IMR-90 (cell line): ENCODE measurements around the gene CNTRL. TPM values are rescaled to one million over a fixed set of nuclear protein-coding genes. Genes with fewer than 3 reads are reported as not detected.
A peak's percentile ranks its signal among the peaks of the same experiment; 100 is the strongest.

Experiments
- ATAC-seq: fragments of 200-7000 bp; cut with Tn5 transposase; 2 replicates; pipeline ENCODE4 v1.9.1; 2020; ENCODE audit warnings: low read depth, mild to moderate bottlenecking, moderate library complexity
- BruUV-seq: library from RNA; stranded (reverse); fragments of 400-500 nt; replicated peaks from 2 replicates; lab custom pipeline; 2021; lab: Mats Ljungman, UMichigan
- CTCF ChIA-PET: fragments of 300-600 bp; formaldehyde crosslinking; extraction: SDS; loops from one replicate; lab custom pipeline; 2021; ENCODE audit warnings: antibody characterized with exemption; lab: Yijun Ruan, JAX
- POLR2A ChIA-PET: fragments of 300-600 bp; sonication (Branson Sonifier 250); formaldehyde crosslinking; loops from one replicate; lab custom pipeline; 2022; ENCODE audit warnings: antibody characterized with exemption; ENCODE audit not compliant: unreplicated experiment; lab: Charles Lee
- DNase-seq: peaks from one replicate; pipeline ENCODE4 v3.0.0; 2013
- H2AFZ ChIP-seq: replicated peaks from 2 replicates; pipeline ENCODE3; 2013; ENCODE audit warnings: low read length, mild to moderate bottlenecking; ENCODE audit not compliant: poor library complexity
- H2AK5ac ChIP-seq: 2 replicates; pipeline ENCODE4 v1.6.1; 2013; ENCODE audit warnings: low read depth, low read length, inconsistent platforms
- H2AK9ac ChIP-seq: replicated peaks from 2 replicates; pipeline ENCODE3; 2013; ENCODE audit warnings: mild to moderate bottlenecking, low read depth, low read length, moderate library complexity; ENCODE audit not compliant: poor library complexity
- H2BK120ac ChIP-seq: 2 replicates; pipeline ENCODE4 v1.6.1; 2013; ENCODE audit warnings: low read depth, low read length, inconsistent platforms
- H2BK15ac ChIP-seq: 3 replicates; pipeline ENCODE4 v1.6.1; 2013; ENCODE audit warnings: low read depth, low read length, inconsistent platforms
- H2BK20ac ChIP-seq: 2 replicates; pipeline ENCODE4 v1.6.1; 2013; ENCODE audit warnings: low read depth, mild to moderate bottlenecking, inconsistent platforms, low read length, moderate library complexity
- H2BK5ac ChIP-seq: 2 replicates; pipeline ENCODE4 v1.6.1; 2013; ENCODE audit warnings: mild to moderate bottlenecking, low read depth, low read length, inconsistent platforms; ENCODE audit not compliant: poor library complexity, severe bottlenecking
- H3K14ac ChIP-seq: replicated peaks from 2 replicates; pipeline ENCODE4 v1.6.1; 2013; ENCODE audit warnings: low read depth, low read length, inconsistent platforms
- H3K18ac ChIP-seq: 2 replicates; pipeline ENCODE4 v1.6.1; 2013; ENCODE audit warnings: low read depth, low read length, control low read depth
- H3K23ac ChIP-seq: 2 replicates; pipeline ENCODE4 v1.6.1; 2013; ENCODE audit warnings: low read depth, low read length, inconsistent platforms
- H3K27ac ChIP-seq: 2 replicates; pipeline ENCODE4 v1.5.1; 2013; ENCODE audit warnings: mild to moderate bottlenecking, control low read depth, low read length; ENCODE audit not compliant: insufficient read depth
- H3K27me3 ChIP-seq: 2 replicates; pipeline ENCODE4 v1.6.1; 2013; ENCODE audit warnings: low read length; ENCODE audit not compliant: control insufficient read depth, insufficient read depth
- H3K36me3 ChIP-seq: 2 replicates; pipeline ENCODE4 v1.6.1; 2013; ENCODE audit warnings: low read length, mixed read lengths; ENCODE audit not compliant: control insufficient read depth, insufficient read depth
- H3K4ac ChIP-seq: 2 replicates; pipeline ENCODE4 v1.6.1; 2013; ENCODE audit warnings: low read depth, low read length, inconsistent platforms
- H3K4me1 ChIP-seq: 2 replicates; pipeline ENCODE4 v1.6.1; 2013; ENCODE audit warnings: low read length, mixed read lengths; ENCODE audit not compliant: control insufficient read depth, insufficient read depth
- H3K4me2 ChIP-seq: 2 replicates; pipeline ENCODE4 v1.6.1; 2013; ENCODE audit warnings: low read depth, mild to moderate bottlenecking, control low read depth, low read length, moderate library complexity
- H3K4me3 ChIP-seq: 2 replicates; pipeline ENCODE4 v1.5.1; 2013; ENCODE audit warnings: low read depth, mild to moderate bottlenecking, control low read depth, low read length, moderate library complexity; ENCODE audit not compliant: insufficient read depth
- H3K56ac ChIP-seq: 2 replicates; pipeline ENCODE4 v1.6.1; 2013; ENCODE audit warnings: low read length, inconsistent platforms; ENCODE audit not compliant: insufficient read depth; ENCODE audit errors: extremely low read depth
- H3K79me1 ChIP-seq, 2 experiments: 2 replicates each; pipeline ENCODE4 v1.6.1; 2013; ENCODE audit warnings: low read length in 2 of 2, inconsistent platforms in 1 of 2, low read depth in 1 of 2
- H3K9ac ChIP-seq: 2 replicates; pipeline ENCODE4 v1.6.1; 2013; ENCODE audit warnings: low read depth, low read length, control low read depth
- H3K9me1 ChIP-seq: 2 replicates; pipeline ENCODE4 v1.6.1; 2013; ENCODE audit warnings: low read length, inconsistent platforms; ENCODE audit not compliant: insufficient read depth
- H3K9me3 ChIP-seq: 2 replicates; pipeline ENCODE4 v1.6.1; 2013; ENCODE audit warnings: low read length; ENCODE audit not compliant: control insufficient read depth, insufficient read depth
- H4K20me1 ChIP-seq: 2 replicates; pipeline ENCODE4 v1.6.1; 2013; ENCODE audit warnings: low read length, inconsistent platforms; ENCODE audit not compliant: insufficient read depth
- H4K5ac ChIP-seq: 2 replicates; pipeline ENCODE4 v1.6.1; 2013; ENCODE audit warnings: mild to moderate bottlenecking, low read depth, low read length, control low read depth
- H4K8ac ChIP-seq, 2 experiments: 2 replicates each; pipeline ENCODE4 v1.6.1; 2013; ENCODE audit warnings: low read depth in 2 of 2, low read length in 2 of 2, control low read depth in 1 of 2, inconsistent platforms in 1 of 2
- H4K91ac ChIP-seq: 2 replicates; pipeline ENCODE4 v1.6.1; 2013; ENCODE audit warnings: low read depth, low read length, inconsistent platforms; ENCODE audit not compliant: insufficient read depth
- CHD1 ChIP-seq: IDR thresholded peaks from 2 replicates; pipeline ENCODE4 v1.6.1; 2012; ENCODE audit warnings: low read depth, low read length, improper control_type of control experiment
- CTCF ChIP-seq: conservative IDR thresholded peaks from 2 replicates; pipeline ENCODE4 v1.5.1; 2012; ENCODE audit warnings: mild to moderate bottlenecking, low read depth, low read length, improper control_type of control experiment
- RAD21 ChIP-seq: IDR thresholded peaks from 2 replicates; pipeline ENCODE4 v1.6.1; 2012; ENCODE audit warnings: low read length, improper control_type of control experiment
- WGBS, 2 experiments: methylation state at CpG; one replicate each; pipeline versions ENCODE4 v1.1.5 to v1.1.7; 2013; ENCODE audit warnings: missing lambda C conversion rate in 2 of 2; ENCODE audit not compliant: insufficient read length in 1 of 2; ENCODE audit errors: extremely low coverage in 2 of 2; 5-methylcytosine and 5-hydroxymethylcytosine counted together
- dilution Hi-C: fragments of 300-500 bp; cut with HindIII; formaldehyde crosslinking; loops from one replicate; pipeline ENCODE4 v1.14.3; 2018; ENCODE audit warnings: low sequenced_read_pairs; ENCODE audit not compliant: unreplicated experiment
- in situ Hi-C: fragments of 300-500 bp; cut with MboI; formaldehyde crosslinking; loops from 3 replicates; pipeline ENCODE4 v1.14.3; 2019; ENCODE audit warnings: low sequenced_read_pairs, inconsistent platforms, mixed read lengths
- intact Hi-C: fragments of 100-400 bp; cut with micrococcal nuclease; formaldehyde crosslinking; loops from 2 replicates; pipeline ENCODE4 v1.10.0; 2022
- polyA plus RNA-seq, 3 experiments: library from polyadenylated mRNA; depleted of rRNA; stranded (reverse); fragments of >200 nt; gene quantifications; 2 replicates each; pipeline ENCODE4 v1.2.3, GENCODE V29; 2012; ENCODE audit warnings: low replicate concordance in 1 of 3
- total RNA-seq: library from RNA; depleted of rRNA; stranded (reverse); fragments of >200 nt; gene quantifications from 2 replicates; pipeline ENCODE4 v1.2.3, GENCODE V29; 2012

The CNTRL gene
- total and polyA plus RNA-seq, 2 of the 4 experiments (the other 2 are of a cell fraction), result 4.5 to 7.3 TPM

GRCh38 chr9:121055642-121056143 lies 19.1 kb upstream of the CNTRL start:
- ChIA-PET POLR2A (no interaction called here), CTCF (interaction anchor here (0.6 to 1.0 kb wide), 5 partner anchors 39 to 82 kb away, joined by 3 to 7 read pairs (median 3); no protein-coding TSS in a partner anchor)
- no TSS peak for BruUV-seq
- no peaks in the 10 kb centered on the region for H3K27me3 ChIP-seq
- no peak overlapping the region for H3K14ac ChIP-seq
- no peaks in the 10 kb centered on the region for H3K36me3 ChIP-seq
- no peak overlapping the region for H3K9ac ChIP-seq
- no peak overlapping the region for H3K4me3 ChIP-seq
- no peak overlapping the region for H3K18ac ChIP-seq
- H3K4me1 ChIP-seq, result peaks cover 1% of the 10 kb centered on the region; the same call in 1 of the 2 replicates
- H2AFZ ChIP-seq, result no peak overlapping the region
- H3K4me2 ChIP-seq, result no peak overlapping the region
- no peak overlapping the region for H3K27ac ChIP-seq
- H3K4ac ChIP-seq, result no peak overlapping the region
- H4K91ac ChIP-seq, result no peak overlapping the region
- 0 out of 2 replicates have a peak, but pooled peaks have one; percentile 12 for TF ChIP-seq RAD21
- TF ChIP-seq CHD1, result no peak
- peak; percentile 15; the same call in 1 of the 2 replicates for TF ChIP-seq CTCF
- no peak overlapping the region for H2BK120ac ChIP-seq
- no peak overlapping the region for H2BK15ac ChIP-seq
- peak overlapping the region; percentile 52 for H2AK9ac ChIP-seq
- no peak overlapping the region for H2BK20ac ChIP-seq
- no peak overlapping the region for H3K56ac ChIP-seq
- H3K23ac ChIP-seq, result no peak overlapping the region
- WGBS, 2 experiments, result 75% methylated on average over 2 of the region's 2 CpGs; no CpG with 5 or more reads in 1 of the 2 experiments
- H3K9me3 ChIP-seq, result no peaks in the 10 kb centered on the region
- H3K9me1 ChIP-seq, result no peaks in the 10 kb centered on the region
- in situ Hi-C loops, result loop anchor here (25.0 kb wide), 1 partner anchor 443 kb away; no protein-coding TSS in a partner anchor
- no peaks in the 10 kb centered on the region for H4K20me1 ChIP-seq
- no peak overlapping the region for H2BK5ac ChIP-seq
- H3K79me1 ChIP-seq, result no peaks in the 10 kb centered on the region
- no peak overlapping the region for H4K5ac ChIP-seq
- peak; percentile 71 for ATAC-seq
- peak; percentile 3 for DNase-seq
- intact Hi-C loops, result loop anchor here (5.0 kb wide), 1 partner anchor 438 kb away; no protein-coding TSS in a partner anchor
- dilution Hi-C loops, result no loop called here
- H4K8ac ChIP-seq, result no peak overlapping the region
- H2AK5ac ChIP-seq, result no peak overlapping the region
